H1 (cell line): Measurements from ENCODE around the gene CALML5. TPM values are rescaled to one million over a fixed set of nuclear protein-coding genes. Genes with fewer than 3 reads are reported as not detected.
A peak's percentile ranks its signal among the peaks of the same experiment; 100 is the strongest.

Experiments
- CTCF ChIA-PET: fragments of 300-600 bp; sonication (Branson Sonifier 250); formaldehyde crosslinking; loops from one replicate; lab custom pipeline; 2021; ENCODE audit not compliant: partially characterized antibody; lab: Charles Lee
- POLR2A ChIA-PET: fragments of 300-600 bp; sonication (Branson Sonifier 250); formaldehyde crosslinking; loops from one replicate; lab custom pipeline; 2021; ENCODE audit warnings: inconsistent platforms; ENCODE audit not compliant: partially characterized antibody; lab: Charles Lee
- DNase-seq, 2 experiments: peaks; one replicate each; pipeline versions ENCODE4 v3.0.0 to v3.0.0-alpha.2; 2010 to 2022; ENCODE audit warnings: low spot score in 2 of 2, low read depth in 1 of 2, mixed read lengths in 1 of 2
- FAIRE-seq: peaks from 2 replicates; lab custom pipeline; 2011; peaks lifted over from hg19 to GRCh38; lab: Jason Lieb, UNC
- H2AFZ ChIP-seq: 2 replicates; pipeline ENCODE4 v1.8.1; 2012; ENCODE audit warnings: low read length, inconsistent platforms
- H2AK5ac ChIP-seq: 2 replicates; pipeline ENCODE4 v1.6.1; 2013; ENCODE audit warnings: low read depth, low read length
- H2BK120ac ChIP-seq: replicated peaks from 2 replicates; pipeline ENCODE3; 2013; ENCODE audit warnings: low read depth, low read length, inconsistent platforms
- H2BK12ac ChIP-seq: 2 replicates; pipeline ENCODE4 v1.6.1; 2013; ENCODE audit warnings: low read depth, low read length
- H2BK15ac ChIP-seq: 2 replicates; pipeline ENCODE4 v1.6.1; 2013; ENCODE audit warnings: low read length
- H2BK20ac ChIP-seq: 2 replicates; pipeline ENCODE4 v1.6.1; 2013; ENCODE audit warnings: low read length
- H2BK5ac ChIP-seq: 2 replicates; pipeline ENCODE4 v1.6.1; 2013; ENCODE audit warnings: low read depth, low read length
- H3K14ac ChIP-seq: 2 replicates; pipeline ENCODE4 v1.6.1; 2013; ENCODE audit warnings: inconsistent platforms; ENCODE audit not compliant: insufficient read length
- H3K18ac ChIP-seq: 2 replicates; pipeline ENCODE4 v1.6.1; 2013; ENCODE audit warnings: low read length; ENCODE audit errors: extremely low read depth
- H3K23ac ChIP-seq: 2 replicates; pipeline ENCODE4 v1.6.1; 2013; ENCODE audit warnings: inconsistent platforms; ENCODE audit not compliant: insufficient read length
- H3K23me2 ChIP-seq: 2 replicates; pipeline ENCODE4 v1.6.1; 2013; ENCODE audit warnings: low read depth, low read length
- H3K27ac ChIP-seq: 2 replicates; pipeline ENCODE4 v1.6.1; 2011; ENCODE audit warnings: low read depth, low read length, inconsistent platforms
- H3K27me3 ChIP-seq, 4 experiments: replicated peaks in 1 of 4; 1 replicate in 1 of 4; 2 replicates in 3 of 4; pipeline versions ENCODE4 v1.6.1 to v1.8.1; 2011 to 2013; ENCODE audit warnings: low read length in 3 of 4, mild to moderate bottlenecking in 3 of 4, inconsistent platforms in 2 of 4, mixed read lengths in 2 of 4, moderate library complexity in 1 of 4; ENCODE audit not compliant: control insufficient read depth in 3 of 4, insufficient read depth in 3 of 4; ENCODE audit errors: extremely low read depth in 1 of 4
- H3K36me3 ChIP-seq, 4 experiments: 2 replicates each; pipeline versions ENCODE4 v1.6.1 to v1.8.1; 2011 to 2013; ENCODE audit warnings: mild to moderate bottlenecking in 4 of 4, low read length in 3 of 4, moderate library complexity in 2 of 4, control low read depth in 1 of 4, inconsistent platforms in 1 of 4; ENCODE audit not compliant: insufficient read depth in 4 of 4, control insufficient read depth in 2 of 4
- H3K4ac ChIP-seq: replicated peaks from 2 replicates; pipeline ENCODE3; 2013; ENCODE audit warnings: low read length, low read depth, mixed read lengths, inconsistent platforms; ENCODE audit not compliant: insufficient read length
- H3K4me1 ChIP-seq, 4 experiments: replicated peaks in 1 of 4; 1 replicate in 1 of 4; 2 replicates in 3 of 4; pipeline versions ENCODE4 v1.6.1 to v1.8.1; 2011 to 2013; ENCODE audit warnings: low read length in 3 of 4, inconsistent platforms in 2 of 4, mixed read lengths in 1 of 4; ENCODE audit not compliant: insufficient read depth in 4 of 4, control insufficient read depth in 3 of 4
- H3K4me2 ChIP-seq, 2 experiments: 2 replicates each; pipeline versions ENCODE4 v1.6.1 to v1.8.1; 2011 to 2013; ENCODE audit warnings: low read depth in 2 of 2, low read length in 2 of 2, control low read depth in 1 of 2, inconsistent platforms in 1 of 2, mild to moderate bottlenecking in 1 of 2; ENCODE audit not compliant: insufficient read depth in 1 of 2
- H3K4me3 ChIP-seq, 4 experiments: fragments of 200-600, 300-600 bp in 1 of 4; sonication (generic), shearing (Covaris generic), sonication (Bioruptor Twin) in 1 of 4; 2 replicates each; pipeline versions ENCODE4 v1.5.1 to v1.8.1; 2011 to 2016; ENCODE audit warnings: low read length in 4 of 4, low read depth in 3 of 4, control low read depth in 2 of 4, inconsistent platforms in 2 of 4, mild to moderate bottlenecking in 2 of 4, mixed read lengths in 1 of 4, moderate library complexity in 1 of 4; ENCODE audit not compliant: insufficient read depth in 2 of 4; ENCODE audit errors: extremely low read depth in 1 of 4
- H3K56ac ChIP-seq: replicated peaks from 2 replicates; pipeline ENCODE3; 2013; ENCODE audit warnings: low read depth, mild to moderate bottlenecking, mixed read lengths, low read length, inconsistent platforms; ENCODE audit not compliant: insufficient read length
- H3K79me1 ChIP-seq: 2 replicates; pipeline ENCODE4 v1.6.1; 2013; ENCODE audit warnings: low read depth, low read length, control low read depth
- H3K79me2 ChIP-seq, 2 experiments: 2 replicates each; pipeline versions ENCODE4 v1.6.1 to v1.8.1; 2012 to 2013; ENCODE audit warnings: low read length in 2 of 2, mild to moderate bottlenecking in 2 of 2, inconsistent platforms in 1 of 2; ENCODE audit not compliant: insufficient read depth in 2 of 2, control insufficient read depth in 1 of 2
- H3K9ac ChIP-seq, 4 experiments: replicated peaks in 1 of 4; 1 replicate in 1 of 4; 2 replicates in 3 of 4; pipeline versions ENCODE4 v1.6.1 to v1.8.1; 2011 to 2013; ENCODE audit warnings: low read depth in 3 of 4, low read length in 3 of 4, control low read depth in 2 of 4, mild to moderate bottlenecking in 2 of 4, moderate library complexity in 2 of 4, inconsistent platforms in 1 of 4; ENCODE audit errors: extremely low read depth in 1 of 4
- H3K9me3 ChIP-seq, 2 experiments: 2 replicates each; pipeline versions ENCODE4 v1.6.1 to v1.8.1; 2012 to 2013; ENCODE audit warnings: mild to moderate bottlenecking in 2 of 2, moderate library complexity in 2 of 2, control low read depth in 1 of 2, inconsistent platforms in 1 of 2, low read depth in 1 of 2, low read length in 1 of 2, mixed read lengths in 1 of 2; ENCODE audit not compliant: insufficient read depth in 2 of 2
- H4K20me1 ChIP-seq, 2 experiments: replicated peaks in 1 of 2; 2 replicates each; pipeline versions ENCODE3 to v1.8.1; 2011 to 2013; ENCODE audit warnings: inconsistent platforms in 2 of 2, low read length in 2 of 2, mild to moderate bottlenecking in 1 of 2; ENCODE audit not compliant: insufficient read depth in 2 of 2, control insufficient read depth in 1 of 2
- H4K5ac ChIP-seq: 2 replicates; pipeline ENCODE4 v1.6.1; 2013; ENCODE audit warnings: low read length, low read depth, mixed read lengths, inconsistent platforms; ENCODE audit not compliant: insufficient read length
- H4K8ac ChIP-seq: 2 replicates; pipeline ENCODE4 v1.8.0; 2013; ENCODE audit warnings: mild to moderate bottlenecking, moderate library complexity, low read length, inconsistent platforms; ENCODE audit not compliant: insufficient read depth; ENCODE audit errors: extremely low read depth
- H4K91ac ChIP-seq: replicated peaks from 2 replicates; pipeline ENCODE3; 2013; ENCODE audit warnings: low read length, mixed read lengths, inconsistent platforms; ENCODE audit not compliant: insufficient read length
- CHD2 ChIP-seq: IDR thresholded peaks from 2 replicates; pipeline ENCODE4 v1.6.1; 2012; ENCODE audit warnings: low read length, improper control_type of control experiment
- GTF2F1 ChIP-seq: IDR thresholded peaks from 2 replicates; pipeline ENCODE4 v1.6.1; 2012; ENCODE audit warnings: low read depth, low read length, improper control_type of control experiment, borderline replicate concordance
- MAFK ChIP-seq: IDR thresholded peaks from 2 replicates; pipeline ENCODE4 v1.6.1; 2012; ENCODE audit warnings: low read depth, mild to moderate bottlenecking, improper control_type of control experiment, low read length
- RAD21 ChIP-seq, 2 experiments: IDR thresholded peaks in 1 of 2; conservative IDR thresholded peaks in 1 of 2; 2 replicates each; pipeline ENCODE4 v1.6.1; 2011; ENCODE audit warnings: low read depth in 2 of 2, low read length in 2 of 2, improper control_type of control experiment in 1 of 2, inconsistent platforms in 1 of 2, mild to moderate bottlenecking in 1 of 2, moderate library complexity in 1 of 2
- SP1 ChIP-seq: IDR thresholded peaks from 2 replicates; pipeline ENCODE4 v1.6.1; 2011; ENCODE audit warnings: low read depth, low read length
- SP4 ChIP-seq: IDR thresholded peaks from 2 replicates; pipeline ENCODE4 v1.6.1; 2012; ENCODE audit warnings: low read length, inconsistent platforms
- SUZ12 ChIP-seq: fragments of 200-600 bp; sonication (generic); IDR thresholded peaks from 2 replicates; pipeline ENCODE4 v1.6.1; 2012; ENCODE audit warnings: mild to moderate bottlenecking, inconsistent platforms, low read length, moderate library complexity, mixed read lengths
- TEAD4 ChIP-seq: IDR thresholded peaks from 2 replicates; pipeline ENCODE4 v1.6.1; 2012; ENCODE audit warnings: low read depth, low read length, inconsistent platforms, mixed read lengths
- WGBS, 2 experiments: shearing (Covaris generic) in 1 of 2; methylation state at CpG; one replicate each; pipeline versions ENCODE4 v1.1.6 to v1.1.7; 2013 to 2015; ENCODE audit warnings: low lambda C conversion rate in 2 of 2, mixed read lengths in 2 of 2, inconsistent platforms in 1 of 2, low coverage in 1 of 2, missing lambda C conversion rate in 1 of 2; ENCODE audit not compliant: insufficient replicate concordance in 2 of 2, insufficient coverage in 1 of 2, insufficient read length in 1 of 2; ENCODE audit errors: extremely low coverage in 1 of 2, missing lambda C conversion rate in 1 of 2; 5-methylcytosine and 5-hydroxymethylcytosine counted together
- polyA plus RNA-seq, 7 experiments: library from polyadenylated mRNA; depleted of rRNA in 3 of 7; stranded (reverse) in 5 of 7; unstranded in 2 of 7; fragments of >200 nt in 5 of 7; fragments of 200-250 nt in 2 of 7; gene quantifications; 1 replicate in 5 of 7; 2 replicates in 1 of 7; 4 replicates in 1 of 7; pipeline versions ENCODE4 v1.2.1 to v1.2.3, GENCODE V29; 2011 to 2013; ENCODE audit warnings: missing spikeins in 2 of 7, mixed read lengths in 2 of 7
- total RNA-seq: library from RNA; stranded (reverse); fragmentation: NEBNext Ultra II Directional; extraction: Animal tissue kit (Norgen Biotek cat#: 25700); gene quantifications from 2 replicates; pipeline ENCODE4 v1.2.1, GENCODE V29; 2021
- TF ChIP-seq, protein P1 (sequence below): IDR thresholded peaks from 2 replicates; pipeline ENCODE4 v1.6.1; 2011; ENCODE audit warnings: low read length, improper control_type of control experiment

CALML5 gene
- total and polyA plus RNA-seq, 2 of the 8 experiments (the other 6 are each of a cell fraction or from before 2014, with no cell fraction given): not detected

GRCh38 chr10:5485948-5486852 is 13.2 kb downstream of the CALML5 start:
- Histone ChIP-seq H2BK12ac (peak overlapping the region; percentile 97), H3K27me3 (no peaks in the 10 kb centered on the region), H3K36me3 (no peaks in the 10 kb centered on the region), H3K79me2 (no peaks in the 10 kb centered on the region), H4K8ac (peak overlapping the region; percentile 23; the same call in 1 of the 2 replicates), H2BK15ac (peak overlapping the region; percentile 40; the same call in 1 of the 2 replicates), H3K14ac (no peak overlapping the region), H4K20me1 (no peaks in the 10 kb centered on the region), H3K9ac (no peak overlapping the region), H3K4me2 (peak overlapping the region in 1 of 2 experiments; percentile 4; a peak in 1 of 4 replicates), H3K79me1 (no peaks in the 10 kb centered on the region), H3K23ac (no peak overlapping the region), H4K91ac (no peak overlapping the region), H2BK20ac (peak overlapping the region; percentile 95; the same call in 1 of the 2 replicates), H3K9me3 (no peaks in the 10 kb centered on the region), H3K56ac (no peak overlapping the region), H3K27ac (no peak overlapping the region), H3K4ac (no peak overlapping the region), H2BK5ac (peak overlapping the region; percentile 69; the same call in 1 of the 2 replicates), H2BK120ac (no peak overlapping the region), H2AFZ (0 out of 2 replicates have a peak overlapping the region, but pooled peaks have one; percentile 38), H2AK5ac (no peak overlapping the region), H3K18ac (peak overlapping the region; percentile 3), H3K4me1 (peaks cover 0 to 14% (median 4%) of the 10 kb centered on the region in 4 experiments; a peak in 5 of 7 replicates), H3K23me2 (no peaks in the 10 kb centered on the region), H3K4me3 (no peak overlapping the region), H4K5ac (no peak overlapping the region)
- ChIA-PET POLR2A (interaction anchor here (0.6 to 2.7 kb wide), 8 partner anchors 9 to 40 kb away, joined by 3 to 11 read pairs (median 5); no protein-coding TSS in a partner anchor), CTCF (interaction anchor here (0.5 to 2.4 kb wide), 6 partner anchors 9 to 680 kb away, joined by 3 to 10 read pairs (median 4); no protein-coding TSS in a partner anchor)
- WGBS, 2 experiments: 71% methylated on average over 13 of the region's 13 CpGs; no CpG with 5 or more reads in 1 of the 2 experiments
- no peak for FAIRE-seq
- no peak for DNase-seq
- TF ChIP-seq MAFK: no peak
- no peak for TF ChIP-seq RAD21 (IDR thresholded peaks at IDR 0.05 in 1 of 2, conservative IDR thresholded peaks at IDR 0.05 in 1 of 2; ENCODE audit: low read depth in 2 of 2, low read length in 2 of 2)
- no peak for TF ChIP-seq CHD2
- TF ChIP-seq SP4: no peak
- no peak for TF ChIP-seq SP1
- no peak for TF ChIP-seq SUZ12
- no peak for TF ChIP-seq TEAD4
- no peak for TF ChIP-seq GTF2F1
- TF ChIP-seq, protein P1, sequence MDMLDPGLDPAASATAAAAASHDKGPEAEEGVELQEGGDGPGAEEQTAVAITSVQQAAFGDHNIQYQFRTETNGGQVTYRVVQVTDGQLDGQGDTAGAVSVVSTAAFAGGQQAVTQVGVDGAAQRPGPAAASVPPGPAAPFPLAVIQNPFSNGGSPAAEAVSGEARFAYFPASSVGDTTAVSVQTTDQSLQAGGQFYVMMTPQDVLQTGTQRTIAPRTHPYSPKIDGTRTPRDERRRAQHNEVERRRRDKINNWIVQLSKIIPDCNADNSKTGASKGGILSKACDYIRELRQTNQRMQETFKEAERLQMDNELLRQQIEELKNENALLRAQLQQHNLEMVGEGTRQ: no peak
